Effector CD4-positive, alpha-beta T cell (primary cell): ENCODE data around the gene ATMIN.

Experiments used
- DNase-seq: peaks from one replicate; pipeline ENCODE4 v3.0.0-alpha.2; 2020

Gene ATMIN

DNA sequence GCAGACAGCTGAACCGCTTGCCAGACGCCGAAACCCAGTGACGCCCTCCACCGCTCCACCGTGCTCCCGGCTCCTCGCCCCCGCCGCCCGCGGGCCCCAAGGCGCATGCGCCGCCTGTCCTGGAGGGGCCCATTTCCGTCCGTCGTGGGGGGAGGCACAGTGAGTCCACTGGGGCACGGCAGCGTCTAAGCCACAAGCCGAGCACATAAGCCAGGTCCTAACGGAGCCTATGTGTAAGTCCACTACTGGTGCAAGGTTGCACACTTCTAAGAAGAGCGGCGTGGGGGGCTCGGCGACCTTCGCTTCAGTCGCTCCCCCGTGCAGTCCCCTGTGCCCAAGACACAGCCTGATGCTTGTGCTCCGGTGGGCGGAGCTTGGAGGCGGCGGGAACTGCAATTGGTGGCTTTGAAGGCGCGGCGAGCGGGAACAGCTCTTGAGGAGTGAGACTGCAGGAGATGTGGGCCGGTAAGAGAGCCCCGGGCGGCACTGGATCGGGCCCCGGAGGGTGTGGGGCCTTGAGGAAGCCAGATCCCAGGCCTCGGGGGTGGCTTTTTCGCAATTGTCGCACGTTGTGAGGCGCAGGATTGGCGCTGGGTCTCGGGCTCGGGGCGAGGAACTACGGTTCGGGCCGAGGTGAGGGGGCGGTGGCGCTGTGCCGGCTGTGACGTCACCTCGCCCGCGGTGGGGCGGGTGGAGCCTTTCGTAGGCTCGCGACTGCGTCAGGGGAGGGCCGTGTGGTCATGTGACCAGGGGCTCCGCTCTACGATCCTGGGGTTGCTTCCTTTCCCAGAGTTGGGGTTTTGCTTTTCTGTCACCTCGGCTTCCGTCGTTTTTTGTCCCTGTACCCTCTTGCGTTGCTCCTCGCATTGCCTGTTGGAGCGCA lies 28.6 kb upstream of the ATMIN start, which contains the start of the genes CENPN and CMC2:
CENPN (plus strand) TSS at position 402 of the 883 bp plus-strand sequence. CDS start 4,726 bp downstream, outside the sequence.
CMC2 (minus strand) TSS at position 73 of the 883 bp plus-strand sequence. CDS start 9,491 bp downstream, outside the sequence.
- DNase-seq, result peak; percentile 94

DNA sequence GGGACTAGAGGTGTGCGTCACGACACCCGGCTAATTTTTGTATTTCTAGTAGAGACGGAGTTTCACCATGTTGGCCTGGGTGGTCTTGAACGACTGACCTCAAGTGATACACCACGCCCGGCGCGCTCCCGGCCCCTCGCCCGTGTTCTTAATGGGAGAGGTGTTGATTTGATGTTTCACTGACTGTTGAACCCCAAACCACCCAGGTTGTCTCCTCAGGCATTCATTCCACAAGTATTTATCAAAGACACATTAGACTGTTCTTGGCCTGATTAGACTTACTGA lies 27.2 kb upstream of the ATMIN start:
- DNase-seq, result no peak

DNA sequence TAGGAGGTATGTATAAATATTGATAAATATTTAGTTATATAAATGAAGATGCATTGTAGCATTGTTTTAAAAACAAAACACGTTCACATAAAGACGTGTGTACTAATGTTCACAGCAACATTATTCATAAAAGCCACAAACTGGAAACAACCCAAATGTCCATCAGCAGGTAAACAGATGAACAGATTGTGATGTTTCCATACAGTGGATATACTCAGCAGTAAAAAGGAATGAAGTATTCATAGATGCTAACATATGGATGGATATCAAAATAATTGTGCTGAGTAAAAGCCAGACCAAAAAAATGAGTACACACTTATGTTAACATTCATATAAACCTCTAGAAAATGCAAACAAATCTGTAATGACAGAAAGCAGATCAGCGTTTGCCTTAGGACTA lies 22.7 kb upstream of the ATMIN start:
- no peak for DNase-seq

- no peak for DNase-seq
These were observed 21.0 kb upstream of the ATMIN start for GRCh38 chr16:81014672-81015071.

DNA sequence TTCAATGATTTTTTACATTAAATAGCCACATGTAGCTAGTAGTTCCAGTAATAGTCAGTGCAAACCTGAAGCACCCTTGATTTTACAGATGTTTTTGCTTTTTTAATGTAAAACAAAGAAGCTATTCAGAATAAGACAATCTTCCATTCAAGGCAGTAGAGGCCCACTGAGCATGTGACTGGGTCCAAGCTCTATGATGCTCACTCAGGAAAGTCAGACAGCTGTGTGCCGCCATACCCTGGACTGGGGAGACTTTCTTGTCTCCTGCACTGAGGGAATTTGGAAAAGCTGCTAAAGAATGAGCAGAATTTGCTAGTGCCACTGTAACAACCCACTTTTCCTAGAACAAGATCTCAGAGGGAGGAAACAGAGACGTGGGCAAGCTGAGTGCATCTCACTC lies 17.1 kb upstream of the ATMIN start:
- DNase-seq, result no peak

GRCh38 chr16:81026429-81026828 lies 9.2 kb upstream of the ATMIN start:
- DNase-seq, result no peak

DNA sequence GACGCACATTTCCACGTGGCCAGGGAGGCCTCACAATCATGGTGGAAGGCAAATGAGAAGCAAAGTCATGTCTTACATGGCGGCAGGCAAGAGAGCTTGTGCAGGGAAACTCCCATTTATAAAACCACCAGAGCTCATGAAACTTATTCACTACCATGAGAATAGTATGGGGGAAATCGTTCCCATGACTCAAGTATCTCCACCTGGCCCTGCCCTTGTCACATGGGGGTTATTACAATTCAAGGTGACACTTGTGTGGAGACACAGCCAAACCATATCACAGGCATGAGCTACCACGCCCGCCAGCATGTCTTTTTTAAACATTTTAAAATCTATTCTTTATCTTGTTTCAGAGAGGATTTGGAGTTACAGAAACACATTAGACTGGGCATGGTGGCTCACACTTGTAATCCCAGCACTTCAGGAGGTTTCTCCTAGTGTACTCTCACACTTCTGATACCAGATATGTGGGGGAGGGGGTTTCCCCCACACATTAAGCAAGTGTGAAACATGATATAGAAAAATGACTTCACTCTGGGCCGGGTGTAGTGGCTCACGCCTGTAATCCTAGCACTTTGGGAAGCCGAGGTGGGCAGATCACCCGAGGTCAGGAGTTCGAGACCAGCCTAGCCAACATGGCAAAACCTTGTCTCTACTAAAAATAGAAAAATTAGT lies 5.6 kb upstream of the ATMIN start:
- DNase-seq, result no peak

DNA sequence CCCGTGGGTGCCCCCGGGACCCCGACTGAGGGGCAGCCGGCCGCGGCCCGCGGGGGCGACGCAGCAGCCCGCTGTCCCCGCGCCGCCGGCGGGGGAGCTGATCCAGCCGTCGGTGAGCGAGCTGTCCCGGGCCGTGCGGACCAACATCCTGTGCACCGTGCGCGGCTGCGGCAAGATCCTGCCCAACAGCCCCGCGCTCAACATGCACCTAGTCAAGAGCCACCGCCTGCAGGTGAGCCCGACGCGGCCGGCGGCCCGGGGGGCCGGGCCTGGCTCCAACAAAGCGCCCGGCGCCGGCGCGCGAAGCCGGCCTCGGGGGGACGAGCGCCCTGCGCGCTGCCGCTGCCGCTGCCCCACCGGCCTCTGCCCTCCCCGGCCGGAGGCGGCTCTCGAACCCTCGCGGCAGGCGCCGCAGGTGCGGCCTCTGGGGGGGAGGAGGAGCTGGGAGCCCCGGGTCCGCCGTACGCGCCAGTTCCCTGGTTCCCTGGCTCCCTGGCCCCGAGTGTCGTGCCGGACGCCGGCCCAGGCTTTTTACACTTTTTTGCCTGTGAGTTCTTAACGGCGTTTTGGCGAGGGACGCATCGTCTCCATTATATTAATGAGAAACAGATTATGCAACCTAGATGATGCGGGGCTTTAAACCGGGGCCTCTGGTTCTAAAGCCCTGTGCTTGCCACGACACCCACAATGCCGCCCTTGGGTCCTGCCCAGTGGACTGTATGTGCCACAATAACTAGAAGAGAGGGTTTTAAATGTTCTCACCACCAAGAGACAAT lies 521 bp downstream of the ATMIN start:
- peak; percentile 11 for DNase-seq

DNA sequence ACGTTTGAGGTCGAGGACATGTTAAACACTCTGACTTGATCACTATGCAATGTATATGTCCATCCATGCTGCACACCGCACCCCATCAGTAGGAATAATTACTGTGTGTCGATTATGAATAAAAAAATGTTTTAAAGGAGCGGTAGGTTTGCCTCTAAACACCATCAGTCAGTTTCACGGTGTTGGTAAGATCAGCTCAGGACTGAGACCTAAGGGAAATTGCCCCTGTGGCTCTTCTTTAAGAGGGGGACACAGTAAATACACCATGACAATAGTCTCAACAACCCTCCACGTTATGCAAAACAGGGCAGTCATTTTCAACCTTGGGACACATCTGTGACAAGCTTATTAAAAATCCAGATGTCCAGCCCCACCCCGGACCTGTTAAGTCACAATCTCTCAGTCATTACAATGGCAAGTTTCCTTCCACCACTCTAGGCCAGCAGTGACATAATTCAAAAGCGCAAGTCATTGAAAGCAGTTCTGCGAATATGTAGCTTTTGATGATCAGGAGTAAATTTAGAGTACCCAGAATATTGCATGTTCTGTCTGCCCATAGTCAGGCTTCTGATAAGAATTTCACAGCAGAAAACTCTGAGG lies 1.2 kb downstream of the ATMIN start:
- DNase-seq, result no peak

DNA sequence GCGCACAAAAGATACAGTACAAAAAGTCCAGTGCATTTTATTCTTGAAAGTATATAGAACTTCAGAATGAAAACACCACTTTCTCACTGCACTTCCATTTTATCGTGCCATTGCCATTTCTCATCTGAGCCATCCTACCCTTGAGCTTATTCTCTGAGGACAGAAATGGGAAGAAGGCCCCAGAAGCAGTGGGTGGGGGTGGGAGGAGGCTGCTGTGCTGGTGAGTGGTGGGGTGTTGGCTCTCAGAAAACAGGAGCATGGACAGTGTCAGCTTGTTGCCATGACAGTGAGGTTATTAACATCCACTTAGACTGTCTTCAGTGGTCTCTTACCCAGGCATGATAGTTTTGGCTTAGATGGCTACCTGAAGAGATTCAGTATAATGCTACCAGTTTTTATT lies 4.5 kb downstream of the ATMIN start:
- DNase-seq, result no peak

DNA sequence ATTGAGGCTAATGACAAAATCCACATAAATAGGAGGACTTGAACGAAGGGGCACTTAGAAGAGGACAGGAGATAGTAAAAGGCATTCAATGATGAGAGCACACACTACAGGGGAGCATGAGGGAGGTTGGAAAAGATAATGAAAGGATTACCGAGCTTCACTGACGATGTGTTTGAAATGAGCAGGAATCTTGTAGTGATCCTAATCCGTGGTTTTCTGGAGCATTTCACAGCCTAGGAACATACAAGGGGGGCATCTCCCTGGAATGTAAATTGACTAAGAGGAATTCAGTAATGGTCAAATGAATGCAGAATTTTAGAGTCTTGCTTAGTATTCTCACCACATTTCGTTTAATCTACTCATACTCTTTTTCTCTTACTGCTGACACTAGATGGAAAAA lies 5.2 kb downstream of the ATMIN start:
- no peak for DNase-seq

GRCh38 chr16:81041696-81042095 lies 6.1 kb downstream of the ATMIN start:
- no peak for DNase-seq

DNA sequence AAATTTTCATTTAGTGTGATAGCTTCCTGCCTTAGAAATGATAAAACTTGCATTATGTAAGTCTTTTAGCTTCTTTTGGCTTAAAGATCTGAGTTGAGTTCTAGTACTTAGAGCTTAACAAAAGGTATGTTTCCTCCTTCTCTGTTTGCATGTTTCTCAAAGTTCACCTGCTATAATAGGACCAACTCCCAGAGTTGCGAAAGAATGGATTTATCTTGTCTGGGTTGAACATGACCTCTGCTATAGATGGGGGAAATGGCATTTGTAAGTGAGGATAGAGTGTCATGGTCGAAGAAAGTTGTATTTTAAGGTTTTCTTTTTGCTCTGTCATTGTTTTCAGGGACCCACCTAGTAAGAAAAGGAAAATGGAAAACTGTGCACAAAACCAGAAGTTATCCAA lies 7.2 kb downstream of the ATMIN start:
- no peak for DNase-seq

- no peak for DNase-seq
These were observed 18.1 kb downstream of the ATMIN start for GRCh38 chr16:81053761-81054160.

DNA sequence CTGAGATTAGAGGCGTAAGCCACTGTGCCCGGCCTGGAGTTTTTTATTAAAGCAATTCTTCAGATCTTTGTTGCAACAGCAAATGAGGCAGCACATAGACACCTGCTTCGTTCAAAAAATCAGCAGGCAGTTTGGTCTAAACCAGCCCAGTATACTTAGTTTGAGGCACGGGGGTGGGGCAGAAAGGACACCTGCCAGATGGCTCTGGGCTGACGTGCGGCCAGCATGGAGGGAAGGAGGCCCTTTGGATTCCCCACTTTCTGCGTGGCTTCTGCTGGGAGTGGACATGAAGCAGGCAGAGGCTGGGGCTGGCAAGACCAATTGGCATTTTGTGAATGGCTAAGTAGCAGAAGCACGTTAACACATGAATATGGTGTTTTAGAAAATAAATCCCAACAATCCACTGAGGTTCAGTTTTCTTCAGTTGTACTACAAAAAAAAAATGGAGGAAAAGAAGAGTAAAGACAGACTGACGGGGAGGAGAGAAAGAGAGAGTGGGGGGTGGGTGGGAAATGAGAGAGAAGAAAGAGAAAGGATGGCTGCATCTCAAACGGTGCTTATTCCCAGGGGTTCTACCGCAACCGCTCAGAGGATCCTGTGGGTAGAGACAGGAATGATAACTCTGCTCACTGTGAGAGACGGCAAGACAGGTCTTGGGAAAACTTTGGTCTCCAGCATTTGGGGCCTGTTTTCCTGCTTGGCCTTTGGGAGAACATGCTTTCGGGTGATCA lies 25.1 kb downstream of the ATMIN start:
- no peak for DNase-seq

- no peak for DNase-seq
These were observed 25.6 kb downstream of the ATMIN start for GRCh38 chr16:81061307-81061640.

DNA sequence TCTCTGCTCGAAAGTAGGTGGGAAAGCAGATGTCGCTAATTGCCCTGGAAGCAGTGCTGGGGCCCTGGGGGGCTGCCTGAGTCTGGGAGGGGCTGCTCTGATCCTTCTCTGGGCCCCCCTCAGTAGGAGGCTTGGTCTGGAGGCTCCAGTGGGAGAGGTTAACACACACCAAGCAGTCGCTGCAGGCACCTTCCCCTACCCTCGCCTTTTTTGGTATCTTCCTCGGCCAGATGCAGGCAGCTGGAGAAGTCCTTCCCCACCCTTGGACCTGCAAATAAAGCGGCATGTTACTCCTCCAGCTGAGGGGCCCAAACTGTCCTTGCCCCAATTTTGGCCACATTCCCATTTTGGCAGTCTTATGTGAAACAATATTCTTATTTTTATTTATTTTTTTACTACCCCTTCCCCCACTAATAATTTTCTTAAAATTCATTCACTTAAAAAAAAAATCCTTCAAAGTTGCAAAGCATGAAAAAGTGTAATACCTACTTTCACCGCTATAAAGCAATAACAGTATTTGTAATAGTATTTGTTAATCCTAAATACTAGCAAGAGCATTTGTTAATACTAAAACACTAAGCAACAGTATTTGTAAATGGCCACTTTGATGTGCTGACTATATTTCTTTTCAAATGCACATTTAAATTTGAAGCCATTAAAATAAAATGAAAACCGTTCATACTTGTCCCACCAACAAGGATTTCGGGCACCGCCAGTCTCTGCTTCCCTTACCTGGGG lies 26.4 kb downstream of the ATMIN start:
- no peak for DNase-seq

DNA sequence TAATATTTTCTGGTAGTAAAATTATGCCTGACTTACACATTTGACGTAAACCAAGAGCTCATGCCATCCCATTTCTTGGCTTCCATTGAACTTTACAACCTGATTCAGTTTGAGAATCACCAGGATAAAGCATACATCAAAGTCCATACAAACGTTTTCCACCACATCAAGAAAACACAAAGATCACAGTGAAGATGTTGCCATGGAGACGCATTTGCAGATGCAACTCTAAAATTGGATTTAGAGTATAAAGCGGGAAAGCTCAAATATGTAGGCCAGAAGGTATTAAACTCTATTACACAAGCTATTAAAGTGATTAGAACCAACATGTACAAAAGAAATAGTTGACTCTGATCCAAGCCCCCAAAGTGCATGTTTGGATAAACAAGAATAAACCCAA lies 31.0 kb downstream of the ATMIN start:
- no peak for DNase-seq

- no peak for DNase-seq
These were observed 31.5 kb downstream of the ATMIN start for GRCh38 chr16:81067166-81067565.

- no peak for DNase-seq
These were observed 33.4 kb downstream of the ATMIN start for GRCh38 chr16:81069063-81069462.

GRCh38 chr16:81070979-81071378 lies 35.3 kb downstream of the ATMIN start:
- DNase-seq, result no peak

GRCh38 chr16:81071805-81072204 lies 36.2 kb downstream of the ATMIN start:
- no peak for DNase-seq
